HEK293 (cell line): Measurements from ENCODE around the gene EFCAB9.

Source experiments
- CTCF ChIA-PET: fragments of 350-600 bp; formaldehyde crosslinking; extraction: SDS; loops from one replicate; lab custom pipeline; 2021; ENCODE audit warnings: antibody characterized with exemption; lab: Yijun Ruan, JAX
- POLR2A ChIA-PET: fragments of 300-600 bp; formaldehyde crosslinking; extraction: SDS; loops from one replicate; lab custom pipeline; 2020; ENCODE audit warnings: antibody characterized with exemption, inconsistent platforms; lab: Yijun Ruan, JAX
- H3K27ac ChIP-seq: fragments of 200-500 bp; sonication (Bioruptor generic); 2 replicates; pipeline ENCODE4 v1.5.1; 2014; ENCODE audit warnings: low read depth, low read length, control low read depth, inconsistent platforms; ENCODE audit errors: extremely low read depth
- H3K36me3 ChIP-seq, 2 experiments: fragments of 200-500 bp in 1 of 2; sonication (Bioruptor generic) in 1 of 2; 1 replicate in 1 of 2; 2 replicates in 1 of 2; pipeline ENCODE4 v1.5.1; 2014 to 2017; ENCODE audit warnings: inconsistent platforms in 2 of 2, low read length in 2 of 2; ENCODE audit not compliant: control insufficient read depth in 2 of 2, insufficient read depth in 1 of 2
- H3K4me1 ChIP-seq: fragments of 200-500 bp; sonication (Bioruptor generic); 2 replicates; pipeline ENCODE4 v1.5.1; 2014; ENCODE audit warnings: mild to moderate bottlenecking, low read length, inconsistent platforms; ENCODE audit not compliant: control insufficient read depth, insufficient read depth
- H3K4me3 ChIP-seq: 2 replicates; pipeline ENCODE4 v1.5.1; 2011; ENCODE audit warnings: low read depth, mild to moderate bottlenecking, control low read depth, low read length, moderate library complexity
- H3K9me3 ChIP-seq: fragments of 200-500 bp; sonication (Bioruptor generic); 2 replicates; pipeline ENCODE4 v1.5.1; 2014; ENCODE audit warnings: low read depth, low read length, inconsistent platforms; ENCODE audit not compliant: control insufficient read depth, insufficient read depth
- EGR2 ChIP-seq: fragments of 450-650 bp; formaldehyde crosslinking; IDR thresholded peaks from 2 replicates; pipeline ENCODE4 v1.5.1; 2016; ENCODE audit warnings: low read depth, missing biosample characterization, missing genetic modification characterization
- OSR2 ChIP-seq: fragments of 450-650 bp; formaldehyde crosslinking; IDR thresholded peaks from 2 replicates; pipeline ENCODE4 v1.5.1; 2016; ENCODE audit warnings: missing biosample characterization, missing genetic modification characterization
- PRDM1 ChIP-seq: fragments of 450-650 bp; formaldehyde crosslinking; IDR thresholded peaks from 2 replicates; pipeline ENCODE4; 2016; ENCODE audit warnings: missing biosample characterization, missing genetic modification characterization
- PRDM10 ChIP-seq: fragments of 450-650 bp; formaldehyde crosslinking; IDR thresholded peaks from 2 replicates; pipeline ENCODE4 v1.5.1; 2016; ENCODE audit warnings: missing biosample characterization, missing genetic modification characterization
- TCF7L2 ChIP-seq: IDR thresholded peaks from 2 replicates; pipeline ENCODE4 v1.6.1; 2011; ENCODE audit warnings: low read depth, mild to moderate bottlenecking, inconsistent platforms, low read length, moderate library complexity, borderline replicate concordance
- ZFHX2 ChIP-seq: fragments of 450-650 bp; formaldehyde crosslinking; conservative IDR thresholded peaks from 2 replicates; pipeline ENCODE4 v1.5.1; 2016; ENCODE audit warnings: missing biosample characterization, missing genetic modification characterization
- ZFP3 ChIP-seq: fragments of 450-650 bp; formaldehyde crosslinking; IDR thresholded peaks from 2 replicates; pipeline ENCODE4 v1.5.1; 2016; ENCODE audit warnings: low read depth, missing biosample characterization, missing genetic modification characterization
- ZIC2 ChIP-seq: fragments of 450-650 bp; formaldehyde crosslinking; IDR thresholded peaks from 2 replicates; pipeline ENCODE4 v1.5.1; 2016; ENCODE audit warnings: missing biosample characterization, missing genetic modification characterization
- ZNF132 ChIP-seq: fragments of 450-650 bp; formaldehyde crosslinking; IDR thresholded peaks from 2 replicates; pipeline ENCODE4 v1.5.1; 2017; ENCODE audit warnings: missing biosample characterization, missing genetic modification characterization, borderline replicate concordance
- ZNF175 ChIP-seq: fragments of 450-650 bp; formaldehyde crosslinking; IDR thresholded peaks from 2 replicates; pipeline ENCODE4 v1.5.1; 2016; ENCODE audit warnings: missing biosample characterization, missing genetic modification characterization
- ZNF19 ChIP-seq: fragments of 450-650 bp; formaldehyde crosslinking; IDR thresholded peaks from 2 replicates; pipeline ENCODE4; 2016; ENCODE audit warnings: missing biosample characterization, missing genetic modification characterization, low read depth
- ZNF23 ChIP-seq: fragments of 450-650 bp; formaldehyde crosslinking; IDR thresholded peaks from 2 replicates; pipeline ENCODE4 v1.5.1; 2016; ENCODE audit warnings: missing biosample characterization, missing genetic modification characterization, borderline replicate concordance
- ZNF248 ChIP-seq: fragments of 450-650 bp; formaldehyde crosslinking; IDR thresholded peaks from 2 replicates; pipeline ENCODE4 v1.5.1; 2017; ENCODE audit warnings: missing biosample characterization, missing genetic modification characterization
- ZNF623 ChIP-seq: fragments of 450-650 bp; formaldehyde crosslinking; IDR thresholded peaks from 2 replicates; pipeline ENCODE4 v1.5.1; 2016; ENCODE audit warnings: missing biosample characterization, missing genetic modification characterization
- ZNF626 ChIP-seq: fragments of 450-650 bp; sonication (Bioruptor Pico); formaldehyde crosslinking; IDR thresholded peaks from 2 replicates; pipeline ENCODE4 v1.5.1; 2018; ENCODE audit warnings: missing biosample characterization, missing genetic modification characterization, inconsistent platforms
- ZNF664 ChIP-seq: fragments of 450-650 bp; formaldehyde crosslinking; IDR thresholded peaks from 2 replicates; pipeline ENCODE4 v1.5.1; 2016; ENCODE audit warnings: missing biosample characterization, missing genetic modification characterization
- ZNF670 ChIP-seq: fragments of 450-650 bp; formaldehyde crosslinking; IDR thresholded peaks from 2 replicates; pipeline ENCODE4 v1.5.1; 2016; ENCODE audit warnings: missing biosample characterization, missing genetic modification characterization, low read depth
- ZNF677 ChIP-seq: fragments of 450-650 bp; IDR thresholded peaks from 2 replicates; pipeline ENCODE4 v1.5.0; 2018; ENCODE audit warnings: missing biosample characterization, mild to moderate bottlenecking, missing genetic modification characterization, moderate library complexity
- ZNF707 ChIP-seq: fragments of 450-650 bp; formaldehyde crosslinking; IDR thresholded peaks from 2 replicates; pipeline ENCODE4 v1.5.1; 2016; ENCODE audit warnings: missing biosample characterization, missing genetic modification characterization
- ZNF777 ChIP-seq: fragments of 450-650 bp; formaldehyde crosslinking; IDR thresholded peaks from 2 replicates; pipeline ENCODE4 v1.5.1; 2017; ENCODE audit warnings: missing biosample characterization, missing genetic modification characterization, borderline replicate concordance
- ZNF785 ChIP-seq: fragments of 450-650 bp; formaldehyde crosslinking; IDR thresholded peaks from 2 replicates; pipeline ENCODE4 v1.5.1; 2016; ENCODE audit warnings: missing biosample characterization, missing genetic modification characterization
- ZNF843 ChIP-seq: fragments of 450-650 bp; formaldehyde crosslinking; IDR thresholded peaks from 2 replicates; pipeline ENCODE4 v1.5.1; 2016; ENCODE audit warnings: missing biosample characterization, missing genetic modification characterization

The EFCAB9 gene

GRCh38 chr5:172163346-172163745 is 30.6 kb upstream of the EFCAB9 start:
- H3K27ac ChIP-seq, result no peak overlapping the region
- H3K4me1 ChIP-seq, result no peaks in the 10 kb centered on the region
- ChIA-PET CTCF (no interaction called here), POLR2A (interaction anchor here (0.7 to 1.2 kb wide), 2 partner anchors 9 to 10 kb away, joined by 3 to 9 read pairs; no protein-coding TSS in a partner anchor)
- H3K4me3 ChIP-seq, result no peak overlapping the region
- TF ChIP-seq ZNF19 (tag by site-specific recombination), result no peak
- TF ChIP-seq ZNF677 (tag by site-specific recombination), result no peak
- no peak for TF ChIP-seq ZNF670 (tag by site-specific recombination)
- TF ChIP-seq ZNF623 (tag by site-specific recombination), result no peak
- TF ChIP-seq EGR2 (tag by site-specific recombination), result no peak
- no peak for TF ChIP-seq OSR2 (tag by site-specific recombination)
- no peak for TF ChIP-seq ZNF23 (tag by site-specific recombination)
- no peak for TF ChIP-seq PRDM1 (tag by site-specific recombination)
- TF ChIP-seq ZNF707, result no peak
- TF ChIP-seq ZNF248, result no peak
- TF ChIP-seq ZNF843 (tag by site-specific recombination), result no peak
- no peak for TF ChIP-seq ZNF664
- no peak for TF ChIP-seq ZNF777
- no peak for TF ChIP-seq ZNF175
- no peak for TF ChIP-seq ZFP3 (tag by site-specific recombination)
- TF ChIP-seq ZNF132 (tag by site-specific recombination), result no peak
- TF ChIP-seq TCF7L2, result no peak
- H3K9me3 ChIP-seq, result no peaks in the 10 kb centered on the region
- no peaks in the 10 kb centered on the region for H3K36me3 ChIP-seq

DNA sequence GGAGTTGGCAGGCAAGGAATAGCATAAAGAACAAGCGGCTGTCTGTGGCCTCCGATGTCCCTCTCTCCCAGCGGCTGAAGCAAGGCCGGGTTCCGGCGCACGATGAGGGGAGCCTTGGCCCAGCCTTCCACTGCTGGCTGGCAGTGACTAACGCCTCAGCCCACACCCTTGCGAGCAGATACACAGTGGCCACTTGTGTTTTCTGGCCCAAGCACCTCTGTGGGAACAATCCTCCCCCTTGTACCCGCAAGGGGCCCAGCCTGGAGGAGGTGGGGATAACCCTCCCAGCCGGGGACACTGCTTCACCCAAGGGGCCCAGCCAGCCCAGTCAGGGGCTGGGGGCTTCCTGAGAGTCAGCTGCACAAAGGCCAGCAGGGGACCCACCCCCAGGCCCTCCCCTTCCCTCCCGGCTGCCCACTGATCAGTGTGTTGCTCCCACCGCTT is 29.2 kb upstream of the EFCAB9 start:
- TF ChIP-seq EGR2 (tag by site-specific recombination) (peak; percentile 48), ZFHX2 (peak; percentile 52), ZIC2 (peak; percentile 49; the same call in 1 of the 2 replicates), ZNF626 (tag by site-specific recombination) (no peak)
- no peaks in the 10 kb centered on the region for H3K36me3 ChIP-seq
- no peaks in the 10 kb centered on the region for H3K9me3 ChIP-seq
- ChIA-PET POLR2A (no interaction called here), CTCF (interaction anchor here (0.6 to 1.0 kb wide), 2 partner anchors 24 to 1473 kb away, joined by 3 read pairs; partner anchors contain the start of gene STK10)
- no peak overlapping the region for H3K27ac ChIP-seq
- no peaks in the 10 kb centered on the region for H3K4me1 ChIP-seq
- H3K4me3 ChIP-seq, result no peak overlapping the region

DNA sequence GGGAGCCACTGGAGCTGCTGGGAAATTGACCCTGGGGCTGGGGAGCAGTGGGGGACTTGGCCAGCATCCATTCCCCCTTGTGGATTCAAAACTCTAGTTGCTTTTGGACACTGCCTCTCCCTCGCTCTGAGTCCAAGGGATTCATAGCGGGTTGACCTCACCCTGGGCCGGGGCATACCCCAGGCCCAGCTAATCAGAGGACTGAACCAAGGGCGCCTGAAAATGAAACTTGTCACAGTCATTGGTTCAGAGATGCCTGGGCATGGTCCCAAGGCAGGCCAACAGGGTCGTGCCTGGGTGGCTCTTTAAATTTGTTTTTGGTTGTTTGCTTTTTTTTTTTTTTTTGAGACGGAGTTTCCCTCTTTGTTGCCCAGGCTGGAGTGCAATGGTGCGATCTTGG is 28.5 kb upstream of the EFCAB9 start:
- H3K4me1 ChIP-seq, result no peaks in the 10 kb centered on the region
- ChIA-PET POLR2A (no interaction called here), CTCF (no interaction called here)
- H3K9me3 ChIP-seq, result no peaks in the 10 kb centered on the region
- H3K27ac ChIP-seq, result no peak overlapping the region
- no peak overlapping the region for H3K4me3 ChIP-seq
- peak; percentile 25; the same call in 1 of the 2 replicates for TF ChIP-seq PRDM10
- no peak for TF ChIP-seq ZNF785 (tag by site-specific recombination)
- no peaks in the 10 kb centered on the region for H3K36me3 ChIP-seq
